ENCODE data around the gene SAYSD1. TPM values are rescaled to one million over a fixed set of nuclear protein-coding genes. Genes with fewer than 3 reads are reported as not detected.

Gene SAYSD1
- total and polyA plus RNA-seq, 7 experiments from 2014 or later = 15.1 to 26.8 (median 19.8) TPM

GRCh38 chr6:39073471-39074355, 41.3 kb downstream of the SAYSD1 start:
- H3K27ac Mint-ChIP-seq = no peak overlapping the region
- intact Hi-C loops (cut with micrococcal nuclease) = no loop called here
- no peaks in the 10 kb centered on the region for H3K9me3 ChIP-seq (ENCODE audit: control insufficient read depth in 2 of 3, low read length in 3 of 3)
- no peaks in the 10 kb centered on the region for H3K36me3 Mint-ChIP-seq
- no peak overlapping the region for H3K4me3 ChIP-seq (ENCODE audit: low read length)
- no peaks in the 10 kb centered on the region for H3K9me3 Mint-ChIP-seq
- ChIA-PET POLR2A (no interaction called here), CTCF (interaction anchor here (0.6 kb wide), 1 partner anchor 27 kb away, joined by 3 read pairs; no protein-coding TSS in a partner anchor)
- DNase-seq (no peak), ATAC-seq (peak; percentile 24)
- H3K4me3 Mint-ChIP-seq = no peak overlapping the region
- peaks cover 0 to 3% (median 0%) of the 10 kb centered on the region in 7 donors for H3K4me1 Mint-ChIP-seq
- no peaks in the 10 kb centered on the region for H3K4me1 ChIP-seq (ENCODE audit: control insufficient read depth in 2 of 2, insufficient read depth in 2 of 2, low read length in 2 of 2)
- no peaks in the 10 kb centered on the region for H3K27me3 ChIP-seq (ENCODE audit: control insufficient read depth in 2 of 2, insufficient read depth in 2 of 2, low read length in 2 of 2)
- no peak overlapping the region for H3K27ac ChIP-seq (ENCODE audit: low read depth, low read length)
- no peaks in the 10 kb centered on the region for H3K36me3 ChIP-seq (ENCODE audit: control insufficient read depth in 2 of 3, insufficient read depth in 3 of 3, low read length in 3 of 3)
- peaks cover 0 to 18% (median 5%) of the 10 kb centered on the region in 5 donors for H3K27me3 Mint-ChIP-seq

DNA sequence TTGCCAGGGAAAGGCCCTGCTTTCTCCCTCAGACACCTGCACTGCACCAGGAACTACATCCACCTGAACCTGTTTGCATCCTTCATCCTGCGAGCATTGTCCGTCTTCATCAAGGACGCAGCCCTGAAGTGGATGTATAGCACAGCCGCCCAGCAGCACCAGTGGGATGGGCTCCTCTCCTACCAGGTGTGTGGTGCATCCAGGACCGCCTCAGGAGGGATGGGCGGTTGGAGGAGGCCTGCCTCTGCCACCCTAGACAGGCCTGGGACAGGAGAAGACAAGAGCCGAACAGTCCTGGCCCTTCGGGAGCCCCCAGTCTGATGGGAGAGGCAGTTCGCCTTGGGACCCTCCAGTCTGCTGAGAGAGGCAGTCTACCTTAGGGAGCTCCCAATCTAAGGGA, 42.2 kb downstream of the SAYSD1 start:
- CTCF ChIA-PET = interaction anchor here (0.6 kb wide), 1 partner anchor 28 kb away, joined by 3 read pairs; no protein-coding TSS in a partner anchor
- DNase-seq (no peak), ATAC-seq (no peak)
- no peaks in the 10 kb centered on the region for H3K36me3 ChIP-seq (ENCODE audit: control insufficient read depth in 2 of 3, insufficient read depth in 3 of 3, low read length in 3 of 3)
- no peaks in the 10 kb centered on the region for H3K4me1 ChIP-seq (ENCODE audit: control insufficient read depth in 2 of 2, insufficient read depth in 2 of 2, low read length in 2 of 2)
- POLR2A ChIA-PET = no interaction called here
- Mint-ChIP-seq H3K4me3 (no peak overlapping the region), H3K9me3 (no peaks in the 10 kb centered on the region), H3K4me1 (peaks cover 0 to 3% (median 0%) of the 10 kb centered on the region in 7 donors), H3K36me3 (no peaks in the 10 kb centered on the region), H3K27ac (no peak overlapping the region), H3K27me3 (peaks cover 0 to 19% (median 5%) of the 10 kb centered on the region in 5 donors)
- H3K27me3 ChIP-seq (ENCODE audit: control insufficient read depth in 2 of 2, insufficient read depth in 2 of 2, low read length in 2 of 2) = no peaks in the 10 kb centered on the region
- no peak overlapping the region for H3K4me3 ChIP-seq (ENCODE audit: low read length)
- no peak overlapping the region for H3K27ac ChIP-seq (ENCODE audit: low read depth, low read length)
- H3K9me3 ChIP-seq (ENCODE audit: control insufficient read depth in 2 of 3, low read length in 3 of 3) = no peaks in the 10 kb centered on the region
- intact Hi-C loops (cut with micrococcal nuclease) = no loop called here

- Mint-ChIP-seq H3K27me3 (peaks cover 4 to 28% (median 10%) of the 10 kb centered on the region in 5 donors), H3K4me3 (no peak overlapping the region), H3K36me3 (no peaks in the 10 kb centered on the region), H3K4me1 (peaks cover 0 to 6% (median 0%) of the 10 kb centered on the region in 7 donors), H3K9me3 (no peaks in the 10 kb centered on the region), H3K27ac (no peak overlapping the region)
- H3K27me3 ChIP-seq (ENCODE audit: control insufficient read depth in 2 of 2, insufficient read depth in 2 of 2, low read length in 2 of 2) = no peaks in the 10 kb centered on the region
- no peaks in the 10 kb centered on the region for H3K4me1 ChIP-seq (ENCODE audit: control insufficient read depth in 2 of 2, insufficient read depth in 2 of 2, low read length in 2 of 2)
- no peak overlapping the region for H3K4me3 ChIP-seq (ENCODE audit: low read length)
- no peaks in the 10 kb centered on the region for H3K9me3 ChIP-seq (ENCODE audit: control insufficient read depth in 2 of 3, low read length in 3 of 3)
- DNase-seq = no peak
- ATAC-seq = no peak
- ChIA-PET POLR2A (no interaction called here), CTCF (no interaction called here)
- H3K27ac ChIP-seq (ENCODE audit: low read depth, low read length) = no peak overlapping the region
- no peaks in the 10 kb centered on the region for H3K36me3 ChIP-seq (ENCODE audit: control insufficient read depth in 2 of 3, insufficient read depth in 3 of 3, low read length in 3 of 3)
- intact Hi-C loops (cut with micrococcal nuclease) = no loop called here
These were observed 46.6 kb downstream of the SAYSD1 start for GRCh38 chr6:39068391-39068790.

DNA sequence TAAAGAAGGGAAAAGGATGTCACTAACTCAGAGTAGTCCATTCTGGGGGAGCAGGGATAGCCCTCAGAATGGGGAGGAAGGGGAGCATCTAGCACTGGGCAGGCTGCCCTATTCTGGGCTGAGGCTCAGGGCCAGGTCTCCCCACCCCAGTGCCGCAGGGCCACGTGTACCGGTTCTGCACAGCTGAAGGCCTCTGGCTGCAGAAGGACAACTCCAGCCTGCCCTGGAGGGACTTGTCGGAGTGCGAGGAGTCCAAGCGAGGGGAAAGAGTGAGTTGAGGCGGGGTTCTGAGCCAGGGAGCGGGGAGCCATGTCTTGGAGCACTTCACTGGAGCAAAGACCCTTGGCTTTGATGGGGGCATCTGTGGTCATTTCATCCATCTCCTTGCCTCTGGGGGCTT, 49.4 kb downstream of the SAYSD1 start:
- Mint-ChIP-seq H3K27me3 (peaks cover 0 to 38% (median 10%) of the 10 kb centered on the region in 5 donors), H3K9me3 (no peaks in the 10 kb centered on the region), H3K4me3 (no peak overlapping the region), H3K27ac (no peak overlapping the region), H3K4me1 (peaks cover 0 to 3% (median 0%) of the 10 kb centered on the region in 7 donors), H3K36me3 (no peaks in the 10 kb centered on the region)
- Histone ChIP-seq H3K27ac (ENCODE audit: low read depth, low read length) (no peak overlapping the region), H3K4me1 (ENCODE audit: control insufficient read depth in 2 of 2, insufficient read depth in 2 of 2, low read length in 2 of 2) (no peaks in the 10 kb centered on the region), H3K36me3 (ENCODE audit: control insufficient read depth in 2 of 3, insufficient read depth in 3 of 3, low read length in 3 of 3) (no peaks in the 10 kb centered on the region), H3K27me3 (ENCODE audit: control insufficient read depth in 2 of 2, insufficient read depth in 2 of 2, low read length in 2 of 2) (no peaks in the 10 kb centered on the region), H3K9me3 (ENCODE audit: control insufficient read depth in 2 of 3, low read length in 3 of 3) (no peaks in the 10 kb centered on the region), H3K4me3 (ENCODE audit: low read length) (no peak overlapping the region)
- ChIA-PET POLR2A (no interaction called here), CTCF (no interaction called here)
- intact Hi-C loops (cut with micrococcal nuclease) = no loop called here
- no peak for ATAC-seq
- no peak for DNase-seq

DNA sequence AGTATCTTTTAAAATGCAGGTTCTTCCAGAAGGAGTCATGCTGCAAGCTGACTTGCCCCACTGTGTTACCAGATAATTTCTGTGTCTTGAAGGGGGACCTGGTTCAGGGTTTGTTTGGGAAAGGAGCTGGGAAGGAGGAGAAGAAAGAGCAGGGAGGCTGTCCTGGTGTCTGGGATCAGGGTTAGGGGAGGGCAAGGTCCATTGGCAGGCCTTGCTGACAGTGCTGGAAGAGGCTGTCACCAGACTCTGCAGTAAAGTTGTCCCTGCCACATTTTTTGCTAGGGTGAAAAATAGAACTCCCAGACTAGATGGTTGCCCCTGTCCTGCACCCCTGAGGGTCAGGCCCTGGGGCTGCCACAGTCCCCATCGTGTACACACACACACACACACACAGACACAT, 51.5 kb downstream of the SAYSD1 start:
- Mint-ChIP-seq H3K27me3 (peaks cover 0 to 30% (median 13%) of the 10 kb centered on the region in 5 donors), H3K36me3 (no peaks in the 10 kb centered on the region), H3K4me1 (peaks cover 0 to 3% (median 0%) of the 10 kb centered on the region in 7 donors), H3K27ac (peak overlapping the region in 1 of 9 donors; percentile 37), H3K4me3 (no peak overlapping the region), H3K9me3 (no peaks in the 10 kb centered on the region)
- no peaks in the 10 kb centered on the region for H3K27me3 ChIP-seq (ENCODE audit: control insufficient read depth in 2 of 2, insufficient read depth in 2 of 2, low read length in 2 of 2)
- intact Hi-C loops (cut with micrococcal nuclease) = no loop called here
- ChIA-PET CTCF (no interaction called here), POLR2A (no interaction called here)
- DNase-seq (no peak), ATAC-seq (no peak)
- H3K27ac ChIP-seq (ENCODE audit: low read depth, low read length) = no peak overlapping the region
- H3K36me3 ChIP-seq (ENCODE audit: control insufficient read depth in 2 of 3, insufficient read depth in 3 of 3, low read length in 3 of 3) = no peaks in the 10 kb centered on the region
- no peak overlapping the region for H3K4me3 ChIP-seq (ENCODE audit: low read length)
- no peaks in the 10 kb centered on the region for H3K4me1 ChIP-seq (ENCODE audit: control insufficient read depth in 2 of 2, insufficient read depth in 2 of 2, low read length in 2 of 2)
- no peaks in the 10 kb centered on the region for H3K9me3 ChIP-seq (ENCODE audit: control insufficient read depth in 2 of 3, low read length in 3 of 3)

GRCh38 chr6:39062014-39062740, 52.8 kb downstream of the SAYSD1 start:
- Histone ChIP-seq H3K4me1 (ENCODE audit: control insufficient read depth in 2 of 2, insufficient read depth in 2 of 2, low read length in 2 of 2) (no peaks in the 10 kb centered on the region), H3K9me3 (ENCODE audit: control insufficient read depth in 2 of 3, low read length in 3 of 3) (no peaks in the 10 kb centered on the region), H3K36me3 (ENCODE audit: control insufficient read depth in 2 of 3, insufficient read depth in 3 of 3, low read length in 3 of 3) (no peaks in the 10 kb centered on the region), H3K27ac (ENCODE audit: low read depth, low read length) (no peak overlapping the region), H3K27me3 (ENCODE audit: control insufficient read depth in 2 of 2, insufficient read depth in 2 of 2, low read length in 2 of 2) (no peaks in the 10 kb centered on the region), H3K4me3 (ENCODE audit: low read length) (no peak overlapping the region)
- peaks cover 0 to 24% (median 13%) of the 10 kb centered on the region in 5 donors for H3K27me3 Mint-ChIP-seq
- ATAC-seq (no peak), DNase-seq (no peak)
- no peaks in the 10 kb centered on the region for H3K9me3 Mint-ChIP-seq
- intact Hi-C loops (cut with micrococcal nuclease) = no loop called here
- ChIA-PET POLR2A (no interaction called here), CTCF (no interaction called here)
- H3K4me3 Mint-ChIP-seq = no peak overlapping the region
- peaks cover 0 to 3% (median 0%) of the 10 kb centered on the region in 7 donors for H3K4me1 Mint-ChIP-seq
- H3K27ac Mint-ChIP-seq = peak overlapping the region in 1 of 9 donors; percentile 41
- no peaks in the 10 kb centered on the region for H3K36me3 Mint-ChIP-seq

All from naive thymus-derived CD4-positive, alpha-beta T cell (primary cell).